ENCODE data around the gene PLXDC2. TPM values are rescaled to one million over a fixed set of nuclear protein-coding genes. Genes with fewer than 3 reads are reported as not detected.
"Not testable (repeated sequence)": the region's sequence is repeated elsewhere in the genome, so short reads cannot be mapped to it uniquely, and the experiment has no call there.

Gene PLXDC2
- total RNA-seq, 1 experiment from 2014 or later: 0.20 TPM

DNA sequence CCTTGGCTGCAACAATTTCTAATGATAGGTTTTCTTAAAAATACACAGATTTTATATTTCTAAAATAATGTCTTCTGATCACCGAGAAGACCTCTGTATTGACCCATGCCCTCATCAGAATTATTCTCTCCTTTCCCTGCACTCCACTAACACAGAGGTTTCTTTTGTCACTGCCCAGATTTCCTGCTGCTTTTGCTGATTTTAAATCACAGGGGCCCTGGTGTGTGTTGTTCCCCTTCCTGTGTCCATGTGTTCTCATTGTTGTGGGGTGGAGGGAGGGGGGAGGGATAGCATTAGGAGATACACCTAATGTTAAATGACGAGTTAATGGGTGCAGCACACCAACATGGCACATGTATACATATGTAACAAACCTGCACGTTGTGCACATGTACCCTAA is 375.2 kb downstream of the PLXDC2 start:
- POLR2A ChIA-PET; intact Hi-C loops (cut with micrococcal nuclease); RAD21 ChIA-PET (ENCODE audit: low non-redundant PET in 1 of 2, low total read pairs in 2 of 2, uncharacterized antibody in 2 of 2, unreplicated experiment in 2 of 2); H3K4me2 ChIP-seq (ENCODE audit: low read length); CTCF ChIA-PET; ATAC-seq; H3K79me2 ChIP-seq (ENCODE audit: insufficient read depth, low read length); H2AFZ ChIP-seq (ENCODE audit: low read depth, low read length, poor library complexity, severe bottlenecking); H3K4me3 ChIP-seq (replicated peaks in 1 of 2; ENCODE audit: low read depth in 1 of 2, low read length in 2 of 2); H3K9me3 ChIP-seq (ENCODE audit: control insufficient read depth in 1 of 2, insufficient read depth in 1 of 2, low read depth in 1 of 2, low read length in 2 of 2); H3K9me2 ChIP-seq (ENCODE audit: insufficient read depth); H3K27ac ChIP-seq (ENCODE audit: low read depth, low read length); H3K27me3 ChIP-seq (ENCODE audit: insufficient read depth, low read length); H3K9ac ChIP-seq (ENCODE audit: low read length); BruUV-seq (replicated peaks); H3K4me1 ChIP-seq (ENCODE audit: control insufficient read depth in 1 of 2, insufficient read depth in 2 of 2, low read length in 2 of 2); H4K20me1 ChIP-seq (ENCODE audit: insufficient read depth); H3K36me3 ChIP-seq (ENCODE audit: control insufficient read depth in 1 of 2, insufficient read depth in 2 of 2, low read length in 2 of 2); DNase-seq (ENCODE audit: low read depth, low spot score): not testable (repeated sequence)

DNA sequence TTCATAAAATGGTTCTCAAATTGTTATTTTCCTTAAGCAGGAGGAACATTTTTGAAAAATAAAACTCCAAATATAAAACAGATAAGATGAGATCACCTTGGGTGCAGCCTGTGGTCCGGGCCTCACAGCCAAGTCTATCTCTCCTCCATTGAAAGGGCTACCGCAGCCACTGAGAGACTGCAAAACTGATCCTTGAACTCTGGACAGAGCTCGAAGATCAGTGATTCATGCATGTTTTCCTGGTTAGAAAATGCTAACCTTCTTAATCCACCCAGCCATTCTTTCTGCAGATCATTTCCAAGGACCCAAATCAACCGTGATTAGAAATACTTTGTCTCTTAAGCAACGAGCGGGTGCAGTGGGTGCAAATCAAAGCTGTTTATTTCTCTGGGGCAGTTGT is 378.8 kb downstream of the PLXDC2 start:
- peaks cover 3 to 9% of the 10 kb centered on the region in 2 experiments; a peak in 3 of 4 replicates for H3K9me3 ChIP-seq (ENCODE audit: control insufficient read depth in 1 of 2, insufficient read depth in 1 of 2, low read depth in 1 of 2, low read length in 2 of 2)
- no peak for ATAC-seq
- no peak overlapping the region for H3K4me3 ChIP-seq (replicated peaks in 1 of 2; ENCODE audit: low read depth in 1 of 2, low read length in 2 of 2)
- no peaks in the 10 kb centered on the region for H4K20me1 ChIP-seq (ENCODE audit: insufficient read depth)
- ChIA-PET CTCF (no interaction called here), RAD21 (ENCODE audit: low non-redundant PET in 1 of 2, low total read pairs in 2 of 2, uncharacterized antibody in 2 of 2, unreplicated experiment in 2 of 2) (no interaction called here), POLR2A (no interaction called here)
- no peak for TF ChIP-seq EGR1 (IDR thresholded peaks at IDR 0.05; ENCODE audit: low read depth)
- TF ChIP-seq, protein P1, sequence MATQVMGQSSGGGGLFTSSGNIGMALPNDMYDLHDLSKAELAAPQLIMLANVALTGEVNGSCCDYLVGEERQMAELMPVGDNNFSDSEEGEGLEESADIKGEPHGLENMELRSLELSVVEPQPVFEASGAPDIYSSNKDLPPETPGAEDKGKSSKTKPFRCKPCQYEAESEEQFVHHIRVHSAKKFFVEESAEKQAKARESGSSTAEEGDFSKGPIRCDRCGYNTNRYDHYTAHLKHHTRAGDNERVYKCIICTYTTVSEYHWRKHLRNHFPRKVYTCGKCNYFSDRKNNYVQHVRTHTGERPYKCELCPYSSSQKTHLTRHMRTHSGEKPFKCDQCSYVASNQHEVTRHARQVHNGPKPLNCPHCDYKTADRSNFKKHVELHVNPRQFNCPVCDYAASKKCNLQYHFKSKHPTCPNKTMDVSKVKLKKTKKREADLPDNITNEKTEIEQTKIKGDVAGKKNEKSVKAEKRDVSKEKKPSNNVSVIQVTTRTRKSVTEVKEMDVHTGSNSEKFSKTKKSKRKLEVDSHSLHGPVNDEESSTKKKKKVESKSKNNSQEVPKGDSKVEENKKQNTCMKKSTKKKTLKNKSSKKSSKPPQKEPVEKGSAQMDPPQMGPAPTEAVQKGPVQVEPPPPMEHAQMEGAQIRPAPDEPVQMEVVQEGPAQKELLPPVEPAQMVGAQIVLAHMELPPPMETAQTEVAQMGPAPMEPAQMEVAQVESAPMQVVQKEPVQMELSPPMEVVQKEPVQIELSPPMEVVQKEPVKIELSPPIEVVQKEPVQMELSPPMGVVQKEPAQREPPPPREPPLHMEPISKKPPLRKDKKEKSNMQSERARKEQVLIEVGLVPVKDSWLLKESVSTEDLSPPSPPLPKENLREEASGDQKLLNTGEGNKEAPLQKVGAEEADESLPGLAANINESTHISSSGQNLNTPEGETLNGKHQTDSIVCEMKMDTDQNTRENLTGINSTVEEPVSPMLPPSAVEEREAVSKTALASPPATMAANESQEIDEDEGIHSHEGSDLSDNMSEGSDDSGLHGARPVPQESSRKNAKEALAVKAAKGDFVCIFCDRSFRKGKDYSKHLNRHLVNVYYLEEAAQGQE (IDR thresholded peaks at IDR 0.05; ENCODE audit: low read depth): no peak
- no peak for TF ChIP-seq ZNF274 (IDR thresholded peaks at IDR 0.05; ENCODE audit: low read depth, low read length)
- no peak for TF ChIP-seq ELF1 (IDR thresholded peaks at IDR 0.05; ENCODE audit: borderline replicate concordance, low read depth)
- no peak for TF ChIP-seq YY1 (IDR thresholded peaks at IDR 0.05; ENCODE audit: extremely low read depth, insufficient replicate concordance, low read depth, low read length)
- no peak for TF ChIP-seq POLR2AphosphoS5 (IDR thresholded peaks at IDR 0.05; ENCODE audit: low read depth, low read length)
- TF ChIP-seq FOSL1 (IDR thresholded peaks at IDR 0.05; ENCODE audit: low read depth): no peak
- no peak for TF ChIP-seq CBX3 (IDR thresholded peaks at IDR 0.05; ENCODE audit: low read depth)
- TF ChIP-seq, protein P2, sequence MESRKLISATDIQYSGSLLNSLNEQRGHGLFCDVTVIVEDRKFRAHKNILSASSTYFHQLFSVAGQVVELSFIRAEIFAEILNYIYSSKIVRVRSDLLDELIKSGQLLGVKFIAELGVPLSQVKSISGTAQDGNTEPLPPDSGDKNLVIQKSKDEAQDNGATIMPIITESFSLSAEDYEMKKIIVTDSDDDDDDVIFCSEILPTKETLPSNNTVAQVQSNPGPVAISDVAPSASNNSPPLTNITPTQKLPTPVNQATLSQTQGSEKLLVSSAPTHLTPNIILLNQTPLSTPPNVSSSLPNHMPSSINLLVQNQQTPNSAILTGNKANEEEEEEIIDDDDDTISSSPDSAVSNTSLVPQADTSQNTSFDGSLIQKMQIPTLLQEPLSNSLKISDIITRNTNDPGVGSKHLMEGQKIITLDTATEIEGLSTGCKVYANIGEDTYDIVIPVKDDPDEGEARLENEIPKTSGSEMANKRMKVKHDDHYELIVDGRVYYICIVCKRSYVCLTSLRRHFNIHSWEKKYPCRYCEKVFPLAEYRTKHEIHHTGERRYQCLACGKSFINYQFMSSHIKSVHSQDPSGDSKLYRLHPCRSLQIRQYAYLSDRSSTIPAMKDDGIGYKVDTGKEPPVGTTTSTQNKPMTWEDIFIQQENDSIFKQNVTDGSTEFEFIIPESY (IDR thresholded peaks at IDR 0.05; ENCODE audit: extremely low read depth, insufficient replicate concordance, low read length): no peak
- no peak for TF ChIP-seq EZH2phosphoT487 (IDR thresholded peaks at IDR 0.05; ENCODE audit: borderline replicate concordance)
- TF ChIP-seq CTCF (IDR thresholded peaks at IDR 0.05 in 2 of 3, conservative IDR thresholded peaks at IDR 0.05 in 1 of 3; ENCODE audit: borderline replicate concordance in 1 of 3, insufficient read depth in 1 of 3, low read depth in 2 of 3, low read length in 2 of 3): no peak
- TF ChIP-seq ATF3 (IDR thresholded peaks at IDR 0.05): no peak
- no peak for TF ChIP-seq SP1 (IDR thresholded peaks at IDR 0.05; ENCODE audit: low read depth)
- intact Hi-C loops (cut with micrococcal nuclease): no loop called here
- no peak overlapping the region for H3K27ac ChIP-seq (ENCODE audit: low read depth, low read length)
- no peaks in the 10 kb centered on the region for H3K27me3 ChIP-seq (ENCODE audit: insufficient read depth, low read length)
- H2AFZ ChIP-seq (ENCODE audit: low read depth, low read length, poor library complexity, severe bottlenecking): no peak overlapping the region
- no peaks in the 10 kb centered on the region for H3K4me1 ChIP-seq (ENCODE audit: control insufficient read depth in 1 of 2, insufficient read depth in 2 of 2, low read length in 2 of 2)
- no peaks in the 10 kb centered on the region for H3K36me3 ChIP-seq (ENCODE audit: control insufficient read depth in 1 of 2, insufficient read depth in 2 of 2, low read length in 2 of 2)
- no TSS peak for BruUV-seq (replicated peaks)
- H3K9me2 ChIP-seq (ENCODE audit: insufficient read depth): no peaks in the 10 kb centered on the region
- no peak for DNase-seq (ENCODE audit: low read depth, low spot score)
- no peak overlapping the region for H3K9ac ChIP-seq (ENCODE audit: low read length)
- H3K4me2 ChIP-seq (ENCODE audit: low read length): no peak overlapping the region
- no peaks in the 10 kb centered on the region for H3K79me2 ChIP-seq (ENCODE audit: insufficient read depth, low read length)

All from HCT116 (cell line).